Measurements from ENCODE around the gene CADM4. TPM values are rescaled to one million over a fixed set of nuclear protein-coding genes. Genes with fewer than 3 reads are reported as not detected.
A peak's percentile ranks its signal among the peaks of the same experiment; 100 is the strongest.

The CADM4 gene
- total and polyA plus RNA-seq, 2 donors (not counting 1 experiment from before 2014, with no cell fraction given): 1.5 TPM

- H3K27me3 ChIP-seq (ENCODE audit: control insufficient read depth, insufficient read depth, low read length): no peaks in the 10 kb centered on the region
- TF ChIP-seq CTCF (conservative IDR thresholded peaks at IDR 0.05 in 1 of 2, IDR thresholded peaks at IDR 0.05 in 1 of 2; ENCODE audit: low read depth in 1 of 2, low read length in 2 of 2): no peak
- TF ChIP-seq EZH2 (IDR thresholded peaks at IDR 0.05; ENCODE audit: low read length, missing control alignments): no peak
Measured at GRCh38 chr19:43678512-43679261, 39.0 kb upstream of the CADM4 start.

DNA sequence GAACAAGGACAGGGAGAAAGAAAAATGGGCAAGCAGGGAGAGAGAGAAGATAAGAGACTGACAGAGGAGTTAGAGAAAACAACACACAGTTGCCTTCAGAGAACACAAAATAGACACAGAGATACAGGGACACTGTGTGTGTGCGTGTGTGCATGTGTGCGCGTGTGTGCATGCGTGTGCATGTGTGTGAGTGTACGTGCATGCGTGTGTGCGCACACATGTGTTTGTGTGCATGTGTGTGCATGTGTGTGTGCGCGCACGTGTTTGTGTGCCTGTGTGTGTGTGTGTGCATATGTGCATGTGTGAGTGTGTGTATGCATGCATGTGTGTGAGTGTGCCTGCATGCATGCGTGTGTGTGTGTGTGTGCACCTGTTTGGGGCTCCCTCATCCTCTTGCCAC lies 36.3 kb upstream of the CADM4 start:
- Histone ChIP-seq H3K27me3 (ENCODE audit: control insufficient read depth, insufficient read depth, low read length) (no peaks in the 10 kb centered on the region), H3K4me1 (ENCODE audit: control insufficient read depth, extremely low read depth, insufficient read depth, low read length) (no peaks in the 10 kb centered on the region), H2AFZ (ENCODE audit: low read length) (no peak overlapping the region), H3K4me3 (replicated peaks in 1 of 4; ENCODE audit: control extremely low read depth in 1 of 4, insufficient read depth in 1 of 4, low read depth in 3 of 4, low read length in 4 of 4) (no peak overlapping the region), H3K4me2 (ENCODE audit: extremely low read depth, insufficient read depth, low read length) (no peak overlapping the region), H3K9me3 (ENCODE audit: control insufficient read depth, insufficient read depth, low read depth, low read length) (no peaks in the 10 kb centered on the region), H3K9ac (ENCODE audit: insufficient read depth, low read length) (no peak overlapping the region), H3K36me3 (ENCODE audit: control insufficient read depth, insufficient read depth, low read length) (no peaks in the 10 kb centered on the region), H4K20me1 (ENCODE audit: control insufficient read depth, extremely low read depth, insufficient read depth, low read length) (no peaks in the 10 kb centered on the region), H3K79me2 (ENCODE audit: control insufficient read depth, insufficient read depth, low read length) (no peaks in the 10 kb centered on the region), H3K27ac (ENCODE audit: insufficient read depth, low read length) (no peak overlapping the region)
- no peak for DNase-seq (ENCODE audit: low read depth in 2 of 2)
- TF ChIP-seq CTCF (conservative IDR thresholded peaks at IDR 0.05 in 1 of 2, IDR thresholded peaks at IDR 0.05 in 1 of 2; ENCODE audit: low read depth in 1 of 2, low read length in 2 of 2) (no peak), EZH2 (IDR thresholded peaks at IDR 0.05; ENCODE audit: low read length, missing control alignments) (no peak)

More at GRCh38 chr19:43678512-43679261, 39.0 kb upstream of the CADM4 start:
- no peaks in the 10 kb centered on the region for H3K79me2 ChIP-seq (ENCODE audit: control insufficient read depth, insufficient read depth, low read length)
- H3K4me1 ChIP-seq (ENCODE audit: control insufficient read depth, extremely low read depth, insufficient read depth, low read length): no peaks in the 10 kb centered on the region
- no peak overlapping the region for H3K9ac ChIP-seq (ENCODE audit: insufficient read depth, low read length)
- H3K4me3 ChIP-seq (replicated peaks in 1 of 4; ENCODE audit: control extremely low read depth in 1 of 4, insufficient read depth in 1 of 4, low read depth in 3 of 4, low read length in 4 of 4): no peak overlapping the region
- no peak overlapping the region for H3K4me2 ChIP-seq (ENCODE audit: extremely low read depth, insufficient read depth, low read length)
- H3K27ac ChIP-seq (ENCODE audit: insufficient read depth, low read length): no peak overlapping the region
- H3K9me3 ChIP-seq (ENCODE audit: control insufficient read depth, insufficient read depth, low read depth, low read length): no peaks in the 10 kb centered on the region
- H4K20me1 ChIP-seq (ENCODE audit: control insufficient read depth, extremely low read depth, insufficient read depth, low read length): no peaks in the 10 kb centered on the region
- H3K36me3 ChIP-seq (ENCODE audit: control insufficient read depth, insufficient read depth, low read length): no peaks in the 10 kb centered on the region
- H2AFZ ChIP-seq (ENCODE audit: low read length): no peak overlapping the region
- no peak for DNase-seq (ENCODE audit: low read depth in 2 of 2)

DNA sequence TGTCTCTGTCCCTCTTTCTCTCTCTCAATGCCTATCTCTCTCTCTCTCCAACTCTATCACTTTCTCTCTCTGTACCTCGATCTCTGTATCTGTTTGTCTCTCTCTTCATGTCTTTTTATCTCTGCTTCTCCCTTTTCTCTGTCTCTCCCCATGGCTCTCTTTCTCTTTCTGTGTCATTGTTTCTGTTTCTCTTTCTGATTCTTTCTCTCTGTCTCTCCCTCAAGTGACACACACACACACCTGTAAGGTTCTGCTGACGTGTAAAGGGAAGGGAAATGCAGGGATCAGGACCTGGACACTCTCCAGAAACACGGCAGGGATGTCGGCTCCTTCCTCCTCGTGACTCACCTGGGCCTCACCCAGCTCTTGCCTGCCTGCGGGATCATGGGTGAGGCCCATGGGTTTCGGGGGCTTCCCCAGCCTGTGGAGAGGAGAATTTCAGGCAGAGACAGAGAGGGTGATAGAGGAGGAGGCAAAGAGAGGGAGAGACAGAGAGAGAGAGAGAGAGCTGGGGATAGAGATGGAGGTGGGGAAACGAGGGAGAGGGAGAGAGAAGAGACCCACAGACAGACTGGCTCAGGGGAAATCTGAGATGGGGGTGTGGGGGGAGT lies 35.7 kb upstream of the CADM4 start:
- TF ChIP-seq CTCF (conservative IDR thresholded peaks at IDR 0.05 in 1 of 2, IDR thresholded peaks at IDR 0.05 in 1 of 2; ENCODE audit: low read depth in 1 of 2, low read length in 2 of 2) (no peak), EZH2 (IDR thresholded peaks at IDR 0.05; ENCODE audit: low read length, missing control alignments) (no peak)
- H3K9me3 ChIP-seq (ENCODE audit: control insufficient read depth, insufficient read depth, low read depth, low read length): no peaks in the 10 kb centered on the region
- H3K4me2 ChIP-seq (ENCODE audit: extremely low read depth, insufficient read depth, low read length): no peak overlapping the region
- H4K20me1 ChIP-seq (ENCODE audit: control insufficient read depth, extremely low read depth, insufficient read depth, low read length): no peaks in the 10 kb centered on the region
- DNase-seq (ENCODE audit: low read depth in 2 of 2): peak; percentile 23 to 59
- no peaks in the 10 kb centered on the region for H3K36me3 ChIP-seq (ENCODE audit: control insufficient read depth, insufficient read depth, low read length)
- peak overlapping the region; percentile 7 for H3K9ac ChIP-seq (ENCODE audit: insufficient read depth, low read length)
- H2AFZ ChIP-seq (ENCODE audit: low read length): peak overlapping the region; percentile 55
- H3K4me1 ChIP-seq (ENCODE audit: control insufficient read depth, extremely low read depth, insufficient read depth, low read length): peaks cover 1% of the 10 kb centered on the region
- H3K79me2 ChIP-seq (ENCODE audit: control insufficient read depth, insufficient read depth, low read length): no peaks in the 10 kb centered on the region
- no peak overlapping the region for H3K27ac ChIP-seq (ENCODE audit: insufficient read depth, low read length)
- H3K4me3 ChIP-seq (replicated peaks in 1 of 4; ENCODE audit: control extremely low read depth in 1 of 4, insufficient read depth in 1 of 4, low read depth in 3 of 4, low read length in 4 of 4): no peak overlapping the region
- no peaks in the 10 kb centered on the region for H3K27me3 ChIP-seq (ENCODE audit: control insufficient read depth, insufficient read depth, low read length)

Measured in fibroblast of lung (primary cell).